Thyroid gland (tissue), 4 donors: ENCODE data around the gene SPRY4.
"Not testable (repeated sequence)": the region's sequence is repeated elsewhere in the genome, so short reads cannot be mapped to it uniquely, and the experiment has no call there.

Experiments
- CTCF ChIP-seq, 6 experiments: fragments of 200-600 bp in 3 of 6; fragments of 450-650 bp in 3 of 6; sonication (generic) in 3 of 6; IDR thresholded peaks; one replicate each; pipeline ENCODE4 v1.5.1; 2016 to 2019; ENCODE audit warnings: antibody characterized with exemption in 6 of 6, mild to moderate bottlenecking in 2 of 6, inconsistent platforms in 1 of 6, moderate library complexity in 1 of 6
- POLR2A ChIP-seq, 2 donors: fragments of 450-650 bp; IDR thresholded peaks; one replicate each; pipeline ENCODE4 v1.6.1; 2017; ENCODE audit warnings: antibody characterized with exemption in 2 of 2, mild to moderate bottlenecking in 2 of 2, moderate library complexity in 1 of 2

GRCh38 chr5:142333749-142334148 is 8.9 kb upstream of the SPRY4 start:
- TF ChIP-seq CTCF, POLR2A (IDR thresholded peaks at IDR 0.05): not testable (repeated sequence)
